ENCODE data around the gene UVRAG.

The UVRAG gene

DNA sequence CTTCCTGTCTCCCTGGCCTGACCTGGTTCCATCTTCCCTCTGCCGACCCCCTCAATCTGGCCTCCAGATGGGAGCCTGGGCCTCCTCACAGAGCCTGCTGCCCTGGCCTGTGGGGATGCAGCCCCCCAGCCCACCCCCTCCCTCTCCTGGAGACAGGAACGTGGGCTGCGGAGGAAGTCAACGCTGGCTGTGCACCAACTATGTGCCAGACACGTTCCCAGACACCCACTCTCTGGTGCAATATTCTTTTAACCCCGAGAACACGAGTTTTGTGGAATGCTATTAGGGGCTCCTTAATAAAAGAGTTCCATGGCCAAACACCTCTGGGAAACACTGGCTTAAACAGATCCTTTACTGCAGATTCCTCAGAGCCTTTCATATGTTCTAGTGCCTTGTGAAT is 375.4 kb downstream of the UVRAG start:
- H3K27ac ChIP-seq (replicated peaks): no peak overlapping the region
- no peak overlapping the region for H3K4me3 ChIP-seq (replicated peaks; ENCODE audit: insufficient read depth, low read length)
- H3K27me3 ChIP-seq (ENCODE audit: insufficient read depth, poor library complexity, severe bottlenecking): no peaks in the 10 kb centered on the region
- TF ChIP-seq, protein P1, sequence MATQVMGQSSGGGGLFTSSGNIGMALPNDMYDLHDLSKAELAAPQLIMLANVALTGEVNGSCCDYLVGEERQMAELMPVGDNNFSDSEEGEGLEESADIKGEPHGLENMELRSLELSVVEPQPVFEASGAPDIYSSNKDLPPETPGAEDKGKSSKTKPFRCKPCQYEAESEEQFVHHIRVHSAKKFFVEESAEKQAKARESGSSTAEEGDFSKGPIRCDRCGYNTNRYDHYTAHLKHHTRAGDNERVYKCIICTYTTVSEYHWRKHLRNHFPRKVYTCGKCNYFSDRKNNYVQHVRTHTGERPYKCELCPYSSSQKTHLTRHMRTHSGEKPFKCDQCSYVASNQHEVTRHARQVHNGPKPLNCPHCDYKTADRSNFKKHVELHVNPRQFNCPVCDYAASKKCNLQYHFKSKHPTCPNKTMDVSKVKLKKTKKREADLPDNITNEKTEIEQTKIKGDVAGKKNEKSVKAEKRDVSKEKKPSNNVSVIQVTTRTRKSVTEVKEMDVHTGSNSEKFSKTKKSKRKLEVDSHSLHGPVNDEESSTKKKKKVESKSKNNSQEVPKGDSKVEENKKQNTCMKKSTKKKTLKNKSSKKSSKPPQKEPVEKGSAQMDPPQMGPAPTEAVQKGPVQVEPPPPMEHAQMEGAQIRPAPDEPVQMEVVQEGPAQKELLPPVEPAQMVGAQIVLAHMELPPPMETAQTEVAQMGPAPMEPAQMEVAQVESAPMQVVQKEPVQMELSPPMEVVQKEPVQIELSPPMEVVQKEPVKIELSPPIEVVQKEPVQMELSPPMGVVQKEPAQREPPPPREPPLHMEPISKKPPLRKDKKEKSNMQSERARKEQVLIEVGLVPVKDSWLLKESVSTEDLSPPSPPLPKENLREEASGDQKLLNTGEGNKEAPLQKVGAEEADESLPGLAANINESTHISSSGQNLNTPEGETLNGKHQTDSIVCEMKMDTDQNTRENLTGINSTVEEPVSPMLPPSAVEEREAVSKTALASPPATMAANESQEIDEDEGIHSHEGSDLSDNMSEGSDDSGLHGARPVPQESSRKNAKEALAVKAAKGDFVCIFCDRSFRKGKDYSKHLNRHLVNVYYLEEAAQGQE (IDR thresholded peaks at IDR 0.05; ENCODE audit: insufficient replicate concordance, low read depth): no peak
- TF ChIP-seq, protein P2, sequence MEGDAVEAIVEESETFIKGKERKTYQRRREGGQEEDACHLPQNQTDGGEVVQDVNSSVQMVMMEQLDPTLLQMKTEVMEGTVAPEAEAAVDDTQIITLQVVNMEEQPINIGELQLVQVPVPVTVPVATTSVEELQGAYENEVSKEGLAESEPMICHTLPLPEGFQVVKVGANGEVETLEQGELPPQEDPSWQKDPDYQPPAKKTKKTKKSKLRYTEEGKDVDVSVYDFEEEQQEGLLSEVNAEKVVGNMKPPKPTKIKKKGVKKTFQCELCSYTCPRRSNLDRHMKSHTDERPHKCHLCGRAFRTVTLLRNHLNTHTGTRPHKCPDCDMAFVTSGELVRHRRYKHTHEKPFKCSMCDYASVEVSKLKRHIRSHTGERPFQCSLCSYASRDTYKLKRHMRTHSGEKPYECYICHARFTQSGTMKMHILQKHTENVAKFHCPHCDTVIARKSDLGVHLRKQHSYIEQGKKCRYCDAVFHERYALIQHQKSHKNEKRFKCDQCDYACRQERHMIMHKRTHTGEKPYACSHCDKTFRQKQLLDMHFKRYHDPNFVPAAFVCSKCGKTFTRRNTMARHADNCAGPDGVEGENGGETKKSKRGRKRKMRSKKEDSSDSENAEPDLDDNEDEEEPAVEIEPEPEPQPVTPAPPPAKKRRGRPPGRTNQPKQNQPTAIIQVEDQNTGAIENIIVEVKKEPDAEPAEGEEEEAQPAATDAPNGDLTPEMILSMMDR (IDR thresholded peaks at IDR 0.05; ENCODE audit: insufficient read depth, low read length): no peak
- TF ChIP-seq POLR2AphosphoS5 (IDR thresholded peaks at IDR 0.05; ENCODE audit: low read depth): no peak
- TF ChIP-seq SPI1 (IDR thresholded peaks at IDR 0.05; ENCODE audit: borderline replicate concordance, low read depth): no peak
- no peak for TF ChIP-seq GABPA (IDR thresholded peaks at IDR 0.05; ENCODE audit: low read depth)
- no peak for DNase-seq (ENCODE audit: low read depth in 1 of 2, low spot score in 1 of 2)

All from HL-60 (cell line).